Memory B cell (primary cell): ENCODE data around the gene CORO2A.
"Not testable (repeated sequence)": the region's sequence is repeated elsewhere in the genome, so short reads cannot be mapped to it uniquely, and the experiment has no call there.

ENCODE experiments used
- ATAC-seq: fragments of 150-1000 bp; cut with Tn5 transposase; 2 replicates; pipeline ENCODE4 v1.10.0; 2021; ENCODE audit warnings: low read depth, mild to moderate bottlenecking, moderate library complexity
- DNase-seq, 2 donors: peaks; one replicate each; pipeline ENCODE4 v3.0.0; 2022; ENCODE audit warnings: low spot score in 2 of 2
- H3K27ac Mint-ChIP-seq: one replicate; pipeline ENCODE4 v1.8.0; 2022; ENCODE audit warnings: mild to moderate bottlenecking, moderate library complexity, mixed read lengths
- H3K27me3 Mint-ChIP-seq: one replicate; pipeline ENCODE4 v1.8.0; 2022; ENCODE audit warnings: mixed read lengths
- H3K36me3 Mint-ChIP-seq: one replicate; pipeline ENCODE4 v1.8.0; 2022; ENCODE audit warnings: mild to moderate bottlenecking, mixed read lengths
- H3K4me1 Mint-ChIP-seq: one replicate; pipeline ENCODE4 v1.8.0; 2022; ENCODE audit warnings: mixed read lengths
- H3K4me3 Mint-ChIP-seq: one replicate; pipeline ENCODE4 v1.8.0; 2022; ENCODE audit warnings: mild to moderate bottlenecking, moderate library complexity, mixed read lengths
- H3K9me3 Mint-ChIP-seq: one replicate; pipeline ENCODE4 v1.8.0; 2022; ENCODE audit warnings: mixed read lengths

Gene CORO2A

GRCh38 chr9:98101868-98102273, 90.6 kb downstream of the CORO2A start:
- no peaks in the 10 kb centered on the region for H3K27me3 Mint-ChIP-seq
- H3K9me3 Mint-ChIP-seq: no peaks in the 10 kb centered on the region
- H3K36me3 Mint-ChIP-seq: peaks cover 13% of the 10 kb centered on the region
- DNase-seq (peak in 1 of 2 donors; percentile 69), ATAC-seq (peak; percentile 93)
- H3K4me1 Mint-ChIP-seq: peaks cover 54% of the 10 kb centered on the region
- peak overlapping the region; percentile 88 for H3K27ac Mint-ChIP-seq
- peak overlapping the region; percentile 29 for H3K4me3 Mint-ChIP-seq

GRCh38 chr9:98101416-98101815, 91.0 kb downstream of the CORO2A start:
- DNase-seq (no peak), ATAC-seq (no peak)
- H3K4me3 Mint-ChIP-seq: peak overlapping the region; percentile 29
- no peaks in the 10 kb centered on the region for H3K9me3 Mint-ChIP-seq
- H3K27ac Mint-ChIP-seq: peak overlapping the region; percentile 88
- H3K4me1 Mint-ChIP-seq: peaks cover 54% of the 10 kb centered on the region
- H3K36me3 Mint-ChIP-seq: peaks cover 16% of the 10 kb centered on the region
- H3K27me3 Mint-ChIP-seq: no peaks in the 10 kb centered on the region

- Mint-ChIP-seq H3K9me3 (no peaks in the 10 kb centered on the region), H3K4me3 (no peak overlapping the region), H3K4me1 (peaks cover 48% of the 10 kb centered on the region), H3K27ac (peak overlapping the region; percentile 91), H3K27me3 (no peaks in the 10 kb centered on the region), H3K36me3 (peaks cover 14% of the 10 kb centered on the region)
- DNase-seq: no peak
- no peak for ATAC-seq
Observed at GRCh38 chr9:98100456-98100855, 92.0 kb downstream of the CORO2A start.

GRCh38 chr9:98099898-98100297, 92.5 kb downstream of the CORO2A start:
- DNase-seq (no peak), ATAC-seq (no peak)
- Mint-ChIP-seq H3K9me3 (no peaks in the 10 kb centered on the region), H3K36me3 (peaks cover 15% of the 10 kb centered on the region), H3K27ac (peak overlapping the region; percentile 91), H3K4me1 (peaks cover 47% of the 10 kb centered on the region), H3K27me3 (no peaks in the 10 kb centered on the region), H3K4me3 (peak overlapping the region; percentile 47)

GRCh38 chr9:98099346-98099745, 93.1 kb downstream of the CORO2A start:
- Mint-ChIP-seq H3K27ac (peak overlapping the region; percentile 91), H3K4me3 (no peak overlapping the region), H3K36me3 (peaks cover 16% of the 10 kb centered on the region)

GRCh38 chr9:98097836-98098235, 94.6 kb downstream of the CORO2A start:
- ATAC-seq (no peak), DNase-seq (no peak)
- H3K4me3 Mint-ChIP-seq: no peak overlapping the region
- H3K27me3 Mint-ChIP-seq: no peaks in the 10 kb centered on the region
- peak overlapping the region; percentile 36 for H3K27ac Mint-ChIP-seq
- peaks cover 41% of the 10 kb centered on the region for H3K4me1 Mint-ChIP-seq
- H3K9me3 Mint-ChIP-seq: no peaks in the 10 kb centered on the region
- H3K36me3 Mint-ChIP-seq: peaks cover 19% of the 10 kb centered on the region

More at GRCh38 chr9:98099346-98099745, 93.1 kb downstream of the CORO2A start:
- ATAC-seq (no peak), DNase-seq (no peak)
- H3K9me3 Mint-ChIP-seq: no peaks in the 10 kb centered on the region
- no peaks in the 10 kb centered on the region for H3K27me3 Mint-ChIP-seq
- peaks cover 43% of the 10 kb centered on the region for H3K4me1 Mint-ChIP-seq

GRCh38 chr9:98096091-98096490, 96.3 kb downstream of the CORO2A start:
- ATAC-seq (no peak), DNase-seq (no peak)
- Mint-ChIP-seq H3K27ac (no peak overlapping the region), H3K9me3 (no peaks in the 10 kb centered on the region), H3K4me3 (no peak overlapping the region), H3K4me1 (peaks cover 30% of the 10 kb centered on the region), H3K27me3 (no peaks in the 10 kb centered on the region), H3K36me3 (peaks cover 21% of the 10 kb centered on the region)

GRCh38 chr9:98095401-98095800, 97.0 kb downstream of the CORO2A start:
- ATAC-seq (no peak), DNase-seq (no peak)
- peaks cover 28% of the 10 kb centered on the region for H3K4me1 Mint-ChIP-seq
- H3K27ac Mint-ChIP-seq: no peak overlapping the region
- peaks cover 21% of the 10 kb centered on the region for H3K36me3 Mint-ChIP-seq
- no peaks in the 10 kb centered on the region for H3K27me3 Mint-ChIP-seq
- H3K9me3 Mint-ChIP-seq: no peaks in the 10 kb centered on the region
- H3K4me3 Mint-ChIP-seq: no peak overlapping the region

- DNase-seq (no peak), ATAC-seq (no peak)
- H3K4me3 Mint-ChIP-seq: no peak overlapping the region
- peaks cover 24% of the 10 kb centered on the region for H3K4me1 Mint-ChIP-seq
- no peaks in the 10 kb centered on the region for H3K27me3 Mint-ChIP-seq
- H3K9me3 Mint-ChIP-seq: no peaks in the 10 kb centered on the region
- H3K36me3 Mint-ChIP-seq: peaks cover 22% of the 10 kb centered on the region
- no peak overlapping the region for H3K27ac Mint-ChIP-seq
Observed at GRCh38 chr9:98094851-98095250, 97.6 kb downstream of the CORO2A start.

GRCh38 chr9:98094316-98094715, 98.1 kb downstream of the CORO2A start:
- Mint-ChIP-seq H3K4me3 (no peak overlapping the region), H3K27ac (no peak overlapping the region), H3K27me3 (no peaks in the 10 kb centered on the region), H3K4me1 (peaks cover 19% of the 10 kb centered on the region), H3K9me3 (no peaks in the 10 kb centered on the region), H3K36me3 (peaks cover 22% of the 10 kb centered on the region)
- ATAC-seq: no peak
- DNase-seq: no peak

- H3K9me3 Mint-ChIP-seq: no peaks in the 10 kb centered on the region
- ATAC-seq: no peak
- peaks cover 14% of the 10 kb centered on the region for H3K4me1 Mint-ChIP-seq
- H3K27ac Mint-ChIP-seq: no peak overlapping the region
- no peak for DNase-seq
- no peaks in the 10 kb centered on the region for H3K27me3 Mint-ChIP-seq
- H3K4me3 Mint-ChIP-seq: no peak overlapping the region
- H3K36me3 Mint-ChIP-seq: peaks cover 22% of the 10 kb centered on the region
Observed at GRCh38 chr9:98092613-98092931, 99.9 kb downstream of the CORO2A start.

GRCh38 chr9:98091735-98092612, 100.5 kb downstream of the CORO2A start:
- peaks cover 17% of the 10 kb centered on the region for H3K36me3 Mint-ChIP-seq

GRCh38 chr9:98090674-98091073, 101.8 kb downstream of the CORO2A start:
- ATAC-seq, H3K9me3 Mint-ChIP-seq, H3K27me3 Mint-ChIP-seq, DNase-seq, H3K4me3 Mint-ChIP-seq, H3K27ac Mint-ChIP-seq: not testable (repeated sequence)
- H3K4me1 Mint-ChIP-seq: peaks cover 15% of the 10 kb centered on the region
- peaks cover 19% of the 10 kb centered on the region for H3K36me3 Mint-ChIP-seq

More at GRCh38 chr9:98091735-98092612, 100.5 kb downstream of the CORO2A start:
- DNase-seq (no peak), ATAC-seq (no peak)
- no peaks in the 10 kb centered on the region for H3K27me3 Mint-ChIP-seq
- no peak overlapping the region for H3K4me3 Mint-ChIP-seq
- H3K9me3 Mint-ChIP-seq: no peaks in the 10 kb centered on the region
- no peak overlapping the region for H3K27ac Mint-ChIP-seq
- H3K4me1 Mint-ChIP-seq: peaks cover 11% of the 10 kb centered on the region

- Mint-ChIP-seq H3K27me3 (no peaks in the 10 kb centered on the region), H3K36me3 (peaks cover 14% of the 10 kb centered on the region), H3K27ac (peak overlapping the region; percentile 66), H3K9me3 (no peaks in the 10 kb centered on the region), H3K4me1 (peaks cover 17% of the 10 kb centered on the region), H3K4me3 (peak overlapping the region; percentile 73)
- peak; percentile 86 for ATAC-seq
- peak; percentile 68 to 72 for DNase-seq
Observed at GRCh38 chr9:98087420-98088354, 104.8 kb downstream of the CORO2A start.
